HG03457 (cell line): ENCODE measurements around the gene SERPINA6.
"Not testable (repeated sequence)": the region's sequence is repeated elsewhere in the genome, so short reads cannot be mapped to it uniquely, and the experiment has no call there.

ENCODE experiments used
- ATAC-seq: cut with Tn5 transposase; IDR thresholded peaks from one replicate; pipeline ENCODE4 v1.9.1; 2021; ENCODE audit warnings: moderate number of reproducible peaks; ENCODE audit not compliant: unreplicated experiment

Gene SERPINA6

GRCh38 chr14:94295360-94296180 lies 27.6 kb downstream of the SERPINA6 start:
- ATAC-seq, result no peak

GRCh38 chr14:94293578-94293924 lies 29.6 kb downstream of the SERPINA6 start:
- ATAC-seq, result no peak

- no peak for ATAC-seq
Measured at GRCh38 chr14:94292872-94293577, 30.1 kb downstream of the SERPINA6 start, which contains the start of gene SERPINA10. SERPINA10 (minus strand) TSS chr14:94293268; CDS start chr14:94290593, 2,675 bp downstream.

GRCh38 chr14:94292526-94292871 lies 30.6 kb downstream of the SERPINA6 start:
- no peak for ATAC-seq

- ATAC-seq, result no peak
Measured at GRCh38 chr14:94291906-94292525, 31.1 kb downstream of the SERPINA6 start.

- no peak for ATAC-seq
Measured at GRCh38 chr14:94291159-94291905, 31.8 kb downstream of the SERPINA6 start.

- ATAC-seq, result no peak
Measured at GRCh38 chr14:94290197-94290596, 32.9 kb downstream of the SERPINA6 start.

- ATAC-seq, result no peak
Measured at GRCh38 chr14:94288610-94289465, 34.3 kb downstream of the SERPINA6 start.

GRCh38 chr14:94285158-94285557 lies 38.0 kb downstream of the SERPINA6 start:
- no peak for ATAC-seq

GRCh38 chr14:94284221-94284620 lies 38.9 kb downstream of the SERPINA6 start:
- ATAC-seq, result no peak

GRCh38 chr14:94282991-94283723 lies 40.0 kb downstream of the SERPINA6 start:
- no peak for ATAC-seq

- no peak for ATAC-seq
Measured at GRCh38 chr14:94278731-94279130, 44.4 kb downstream of the SERPINA6 start.

- ATAC-seq, result not testable (repeated sequence)
Measured at GRCh38 chr14:94276898-94277561, 46.1 kb downstream of the SERPINA6 start.

- no peak for ATAC-seq
Measured at GRCh38 chr14:94269156-94269555, 54.0 kb downstream of the SERPINA6 start.

- ATAC-seq, result not testable (repeated sequence)
Measured at GRCh38 chr14:94268582-94268981, 54.6 kb downstream of the SERPINA6 start.

GRCh38 chr14:94267352-94267751 lies 55.8 kb downstream of the SERPINA6 start:
- ATAC-seq, result no peak

GRCh38 chr14:94264195-94264594 lies 58.9 kb downstream of the SERPINA6 start:
- ATAC-seq, result not testable (repeated sequence)
